ENCODE results near the gene ADCYAP1. TPM values are rescaled to one million over a fixed set of nuclear protein-coding genes. Genes with fewer than 3 reads are reported as not detected.

The ADCYAP1 gene
- total RNA-seq, 1 donor from 2014 or later, result not detected

- peak; percentile 88 for DNase-seq (ENCODE audit: low read depth)
- H3K36me3 ChIP-seq (ENCODE audit: control insufficient read depth, insufficient read depth, low read length), result no peaks in the 10 kb centered on the region
- no peak overlapping the region for H3K4me3 ChIP-seq (ENCODE audit: low read depth, low read length)
- TF ChIP-seq CTCF (IDR thresholded peaks at IDR 0.05; ENCODE audit: insufficient read depth, low read length, poor library complexity, severe bottlenecking), result no peak
- H3K27me3 ChIP-seq (ENCODE audit: control insufficient read depth, insufficient read depth, low read length), result no peaks in the 10 kb centered on the region
These were observed 39.8 kb downstream of the ADCYAP1 start for GRCh38 chr18:944440-944839.

DNA sequence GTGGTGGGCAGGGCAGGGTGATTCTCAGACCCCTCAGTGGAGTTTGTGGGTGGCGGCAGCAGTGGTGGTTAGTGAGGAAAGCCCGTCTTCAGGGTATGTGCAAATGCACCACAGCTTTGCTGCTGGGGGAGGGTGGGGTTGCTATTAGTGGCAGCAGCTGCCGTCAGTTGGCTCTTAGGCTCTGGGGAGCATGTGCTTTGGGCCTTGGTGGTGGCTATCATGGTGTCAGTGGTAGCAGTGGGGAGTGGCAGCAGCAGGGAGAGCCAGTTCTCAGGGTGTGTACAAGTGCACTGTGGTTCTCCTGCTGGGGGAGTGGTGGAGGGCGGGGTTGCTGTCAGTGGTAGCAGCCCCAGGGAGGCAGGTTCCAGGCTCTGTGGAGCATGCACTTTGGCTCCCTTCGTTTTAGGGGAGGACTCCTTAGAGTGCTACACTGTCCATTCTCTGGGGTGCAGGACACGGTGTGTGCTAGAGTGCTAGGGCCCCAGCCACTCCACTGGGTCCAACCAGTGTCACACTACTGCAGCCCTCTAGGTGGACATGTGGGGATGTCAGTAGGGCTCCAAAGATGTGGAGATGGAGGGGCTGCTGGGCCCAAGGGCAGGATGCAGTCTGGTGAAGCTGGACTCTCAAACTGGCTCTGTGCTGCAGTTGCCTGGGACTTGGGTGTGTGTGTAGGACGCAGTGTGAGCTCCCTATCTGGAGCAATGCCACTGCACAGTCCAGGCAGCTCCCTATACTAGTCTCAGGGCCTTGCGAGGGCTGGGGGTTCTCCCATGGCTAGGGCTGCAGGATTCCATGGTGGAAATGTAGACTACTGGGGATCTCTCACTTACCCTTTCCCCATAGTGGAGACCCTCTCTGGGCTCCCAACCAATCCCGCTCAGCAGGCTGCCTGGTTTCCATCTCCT is 45.3 kb downstream of the ADCYAP1 start:
- no peak for DNase-seq (ENCODE audit: low read depth)
- no peak for TF ChIP-seq CTCF (IDR thresholded peaks at IDR 0.05; ENCODE audit: insufficient read depth, low read length, poor library complexity, severe bottlenecking)
- H3K36me3 ChIP-seq (ENCODE audit: control insufficient read depth, insufficient read depth, low read length), result no peaks in the 10 kb centered on the region

DNA sequence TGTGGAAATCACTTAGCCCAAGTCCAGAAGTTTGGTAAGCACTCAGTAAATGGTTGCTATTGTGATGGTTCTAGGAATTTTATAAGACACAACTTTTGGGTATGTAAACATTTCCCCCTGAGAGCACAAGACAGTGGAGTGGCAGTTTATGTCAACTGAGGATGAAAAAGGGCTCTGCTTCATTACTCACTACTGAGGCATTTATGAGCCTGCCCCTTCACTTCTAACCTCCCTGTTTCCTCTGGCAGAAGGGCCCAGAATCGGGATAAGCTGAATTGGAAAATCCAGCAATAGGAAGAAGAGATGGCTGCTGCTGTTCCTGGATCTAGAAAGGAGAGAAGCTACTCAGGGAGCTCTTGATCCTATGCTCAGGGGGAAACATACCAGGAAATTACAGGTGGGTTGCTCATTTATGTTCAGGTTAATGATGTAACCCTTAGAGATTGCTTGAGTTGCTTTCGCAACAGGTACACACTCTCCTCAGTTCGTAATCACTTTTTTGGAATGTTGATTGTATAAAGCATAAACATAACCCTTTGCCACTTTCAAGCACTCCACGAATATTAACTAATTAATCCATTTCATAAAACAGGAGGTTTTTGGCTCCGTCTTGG is 46.3 kb downstream of the ADCYAP1 start:
- TF ChIP-seq CTCF (IDR thresholded peaks at IDR 0.05; ENCODE audit: insufficient read depth, low read length, poor library complexity, severe bottlenecking), result no peak
- Histone ChIP-seq H3K4me3 (ENCODE audit: low read depth, low read length) (no peak overlapping the region), H3K27me3 (ENCODE audit: control insufficient read depth, insufficient read depth, low read length) (no peaks in the 10 kb centered on the region), H3K36me3 (ENCODE audit: control insufficient read depth, insufficient read depth, low read length) (no peaks in the 10 kb centered on the region)
- DNase-seq (ENCODE audit: low read depth), result no peak

More for the DNA sequence above, 45.3 kb downstream of the ADCYAP1 start:
- no peaks in the 10 kb centered on the region for H3K27me3 ChIP-seq (ENCODE audit: control insufficient read depth, insufficient read depth, low read length)
- H3K4me3 ChIP-seq (ENCODE audit: low read depth, low read length), result no peak overlapping the region

GRCh38 chr18:955384-956066 is 50.9 kb downstream of the ADCYAP1 start:
- Histone ChIP-seq H3K27me3 (ENCODE audit: control insufficient read depth, insufficient read depth, low read length) (no peaks in the 10 kb centered on the region), H3K36me3 (ENCODE audit: control insufficient read depth, insufficient read depth, low read length) (no peaks in the 10 kb centered on the region), H3K4me3 (ENCODE audit: low read depth, low read length) (no peak overlapping the region)
- no peak for DNase-seq (ENCODE audit: low read depth)
- no peak for TF ChIP-seq CTCF (IDR thresholded peaks at IDR 0.05; ENCODE audit: insufficient read depth, low read length, poor library complexity, severe bottlenecking)

DNA sequence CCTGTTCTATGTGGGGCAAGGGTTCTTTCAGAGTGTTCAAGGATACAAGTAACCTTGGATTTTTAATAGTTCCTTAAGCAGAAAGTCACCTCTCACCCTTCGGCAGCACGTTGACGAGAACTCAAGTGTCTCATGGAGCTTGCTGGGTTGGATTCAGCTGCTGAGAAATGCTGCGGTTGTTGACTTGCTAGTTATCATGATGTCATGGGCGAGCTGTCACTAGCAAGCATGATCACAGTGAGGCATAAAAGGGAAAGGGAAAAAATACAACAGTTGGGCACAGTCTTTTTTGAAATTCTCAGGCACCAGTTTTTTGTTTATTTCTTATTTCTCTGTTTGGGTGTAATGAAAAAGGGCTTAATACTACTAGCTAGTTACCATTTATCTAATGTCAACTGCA is 53.2 kb downstream of the ADCYAP1 start:
- no peak for DNase-seq (ENCODE audit: low read depth)
- TF ChIP-seq CTCF (IDR thresholded peaks at IDR 0.05; ENCODE audit: insufficient read depth, low read length, poor library complexity, severe bottlenecking), result no peak
- Histone ChIP-seq H3K4me3 (ENCODE audit: low read depth, low read length) (no peak overlapping the region), H3K36me3 (ENCODE audit: control insufficient read depth, insufficient read depth, low read length) (no peaks in the 10 kb centered on the region), H3K27me3 (ENCODE audit: control insufficient read depth, insufficient read depth, low read length) (no peaks in the 10 kb centered on the region)
